Mucosa of stomach (tissue), 1 donor: ENCODE data around the gene RPA3.

Source experiments
- H3K27me3 ChIP-seq: one replicate; pipeline ENCODE4 v1.7.0; 2013; ENCODE audit warnings: mild to moderate bottlenecking, low read length; ENCODE audit not compliant: control insufficient read depth, insufficient read depth
- H3K36me3 ChIP-seq: one replicate; pipeline ENCODE4 v1.7.0; 2013; ENCODE audit warnings: low read length; ENCODE audit not compliant: control insufficient read depth, insufficient read depth
- H3K4me1 ChIP-seq: one replicate; pipeline ENCODE4 v1.7.0; 2013; ENCODE audit warnings: mild to moderate bottlenecking, low read length; ENCODE audit not compliant: control insufficient read depth, insufficient read depth
- H3K4me3 ChIP-seq: one replicate; pipeline ENCODE4 v1.7.0; 2013; ENCODE audit warnings: low read length
- H3K9ac ChIP-seq: one replicate; pipeline ENCODE4 v1.7.0; 2013; ENCODE audit warnings: mild to moderate bottlenecking, low read length, moderate library complexity
- H3K9me3 ChIP-seq: one replicate; pipeline ENCODE4 v1.7.0; 2013; ENCODE audit warnings: mild to moderate bottlenecking, low read length, moderate library complexity; ENCODE audit not compliant: control insufficient read depth
- donor health status: Pancreatic carcinoma.

Gene RPA3

DNA sequence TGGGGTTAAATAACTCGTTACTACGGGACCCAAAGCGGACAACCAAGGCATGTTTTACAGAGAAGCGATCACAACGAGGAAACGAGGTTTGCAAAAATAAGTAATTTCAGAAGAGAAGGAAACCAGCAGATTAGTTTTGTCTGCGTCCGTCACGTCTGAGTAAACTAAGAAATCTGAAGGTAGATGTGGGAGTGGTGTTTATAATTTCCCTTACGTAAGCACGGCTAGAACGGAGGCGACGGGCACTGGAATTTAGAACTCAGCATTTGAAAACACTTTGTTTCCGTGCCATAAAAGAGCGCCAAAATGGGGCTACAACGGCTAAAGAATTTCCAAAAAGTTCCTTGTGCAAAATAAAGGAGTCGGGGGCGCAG, 78.6 kb downstream of the RPA3 start:
- H3K4me1 ChIP-seq: peaks cover 5% of the 10 kb centered on the region
- peak overlapping the region; percentile 62 for H3K4me3 ChIP-seq
- H3K36me3 ChIP-seq: no peaks in the 10 kb centered on the region
- H3K9me3 ChIP-seq: no peaks in the 10 kb centered on the region
- no peaks in the 10 kb centered on the region for H3K27me3 ChIP-seq
- H3K9ac ChIP-seq: peak overlapping the region; percentile 74

DNA sequence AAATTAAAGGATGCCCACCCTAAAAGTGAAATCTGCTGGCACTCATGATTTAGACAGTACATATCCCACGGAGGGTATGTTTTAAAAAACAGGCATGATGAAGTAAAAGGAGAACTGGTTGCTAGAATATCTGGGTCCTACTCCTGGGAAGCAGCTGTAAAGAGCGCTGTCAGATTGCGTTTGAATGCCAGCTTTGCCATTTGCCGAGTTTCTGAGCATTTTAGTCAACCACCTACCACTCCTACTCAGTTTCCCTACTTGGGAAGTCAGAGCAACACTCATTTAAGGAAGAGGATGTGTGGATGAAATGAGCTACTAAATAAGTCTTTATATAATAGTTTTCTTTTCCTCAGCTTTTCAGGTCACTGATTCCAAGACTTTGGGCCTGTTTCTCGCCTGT, 79.0 kb downstream of the RPA3 start:
- H3K4me1 ChIP-seq: peaks cover 5% of the 10 kb centered on the region
- no peaks in the 10 kb centered on the region for H3K36me3 ChIP-seq
- peak overlapping the region; percentile 74 for H3K9ac ChIP-seq
- H3K27me3 ChIP-seq: no peaks in the 10 kb centered on the region
- H3K4me3 ChIP-seq: peak overlapping the region; percentile 62
- H3K9me3 ChIP-seq: no peaks in the 10 kb centered on the region

- no peaks in the 10 kb centered on the region for H3K27me3 ChIP-seq
- H3K4me3 ChIP-seq: no peak overlapping the region
- no peaks in the 10 kb centered on the region for H3K9me3 ChIP-seq
- no peaks in the 10 kb centered on the region for H3K36me3 ChIP-seq
- H3K4me1 ChIP-seq: no peaks in the 10 kb centered on the region
- H3K9ac ChIP-seq: no peak overlapping the region
Observed at GRCh38 chr7:7630626-7631329, 87.6 kb downstream of the RPA3 start.

GRCh38 chr7:7628476-7628875, 89.9 kb downstream of the RPA3 start:
- Histone ChIP-seq H3K9me3 (no peaks in the 10 kb centered on the region), H3K4me1 (no peaks in the 10 kb centered on the region), H3K4me3 (no peak overlapping the region), H3K9ac (no peak overlapping the region), H3K27me3 (no peaks in the 10 kb centered on the region), H3K36me3 (no peaks in the 10 kb centered on the region)

GRCh38 chr7:7620644-7621210, 97.7 kb downstream of the RPA3 start:
- Histone ChIP-seq H3K27me3 (no peaks in the 10 kb centered on the region), H3K4me3 (no peak overlapping the region), H3K9me3 (no peaks in the 10 kb centered on the region), H3K9ac (no peak overlapping the region), H3K4me1 (no peaks in the 10 kb centered on the region), H3K36me3 (no peaks in the 10 kb centered on the region)

DNA sequence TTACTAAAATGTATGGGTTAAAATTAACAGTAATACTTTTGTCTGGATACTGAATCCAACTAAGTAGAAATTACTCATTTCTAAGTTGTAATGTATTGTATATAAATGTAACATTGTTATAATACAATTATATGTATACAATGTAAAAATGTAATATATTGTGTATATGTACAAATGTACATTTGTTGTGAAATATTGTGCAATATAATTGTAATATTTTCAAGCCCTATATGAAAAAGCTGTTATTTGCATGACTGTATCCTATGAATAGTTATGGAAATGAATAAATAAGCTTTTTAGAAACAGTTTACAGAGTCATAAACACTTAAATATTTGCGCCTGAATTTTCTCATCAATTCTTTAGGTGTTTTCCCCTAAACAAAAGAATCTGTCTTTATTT, 98.2 kb downstream of the RPA3 start:
- Histone ChIP-seq H3K4me3 (no peak overlapping the region), H3K9me3 (no peaks in the 10 kb centered on the region), H3K27me3 (no peaks in the 10 kb centered on the region), H3K4me1 (no peaks in the 10 kb centered on the region), H3K9ac (no peak overlapping the region), H3K36me3 (no peaks in the 10 kb centered on the region)

GRCh38 chr7:7618410-7618809, 100.0 kb downstream of the RPA3 start:
- Histone ChIP-seq H3K36me3 (no peaks in the 10 kb centered on the region), H3K4me1 (no peaks in the 10 kb centered on the region), H3K9me3 (no peaks in the 10 kb centered on the region), H3K4me3 (no peak overlapping the region), H3K9ac (no peak overlapping the region), H3K27me3 (no peaks in the 10 kb centered on the region)

- Histone ChIP-seq H3K4me3 (no peak overlapping the region), H3K4me1 (no peaks in the 10 kb centered on the region), H3K36me3 (no peaks in the 10 kb centered on the region), H3K9ac (no peak overlapping the region), H3K9me3 (no peaks in the 10 kb centered on the region), H3K27me3 (no peaks in the 10 kb centered on the region)
Observed at GRCh38 chr7:7617550-7617949, 100.9 kb downstream of the RPA3 start.

DNA sequence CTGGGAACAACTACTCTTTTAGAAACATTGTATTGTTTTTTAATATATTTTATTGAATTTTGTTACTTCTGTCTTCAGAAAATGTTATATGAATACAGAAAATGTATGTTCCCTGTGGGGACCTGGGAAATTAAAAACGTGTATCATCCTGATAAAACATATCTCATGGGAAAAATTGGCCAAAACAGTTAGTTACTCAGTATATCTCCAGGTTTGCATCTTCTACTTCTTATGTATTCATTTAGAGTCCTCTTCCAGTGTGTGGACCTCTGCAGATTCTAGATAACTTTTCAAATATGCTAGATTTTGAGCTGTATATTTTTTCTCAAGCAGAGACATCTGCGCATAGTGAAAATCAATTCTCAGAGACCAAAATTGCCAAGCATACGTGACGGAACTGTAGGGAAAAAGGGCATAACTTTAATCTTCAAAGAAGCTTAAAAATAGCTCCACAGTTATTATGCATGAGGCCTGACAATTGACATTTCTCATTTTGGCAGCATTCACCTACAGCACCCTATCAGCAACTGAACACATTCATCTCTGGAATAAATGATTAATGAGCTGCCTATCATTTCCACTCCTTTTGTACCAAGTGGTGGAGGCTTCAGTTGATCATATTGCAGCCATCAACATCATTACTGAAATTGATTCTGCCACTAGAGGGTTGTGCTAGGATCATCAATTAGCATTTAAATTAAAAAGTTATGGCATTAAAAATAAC, 104.2 kb downstream of the RPA3 start:
- Histone ChIP-seq H3K4me3 (no peak overlapping the region), H3K4me1 (no peaks in the 10 kb centered on the region), H3K9ac (no peak overlapping the region), H3K27me3 (no peaks in the 10 kb centered on the region), H3K36me3 (no peaks in the 10 kb centered on the region), H3K9me3 (no peaks in the 10 kb centered on the region)

- Histone ChIP-seq H3K36me3 (no peaks in the 10 kb centered on the region), H3K4me3 (no peak overlapping the region), H3K9ac (no peak overlapping the region), H3K9me3 (no peaks in the 10 kb centered on the region), H3K27me3 (no peaks in the 10 kb centered on the region), H3K4me1 (no peaks in the 10 kb centered on the region)
Observed at GRCh38 chr7:7613210-7613609, 105.2 kb downstream of the RPA3 start.

- Histone ChIP-seq H3K9me3 (no peaks in the 10 kb centered on the region), H3K9ac (no peak overlapping the region), H3K36me3 (no peaks in the 10 kb centered on the region), H3K4me1 (no peaks in the 10 kb centered on the region), H3K27me3 (no peaks in the 10 kb centered on the region), H3K4me3 (no peak overlapping the region)
Observed at GRCh38 chr7:7612519-7612918, 105.9 kb downstream of the RPA3 start.

- no peaks in the 10 kb centered on the region for H3K27me3 ChIP-seq
- H3K4me1 ChIP-seq: no peaks in the 10 kb centered on the region
- H3K4me3 ChIP-seq: no peak overlapping the region
- no peaks in the 10 kb centered on the region for H3K36me3 ChIP-seq
- no peaks in the 10 kb centered on the region for H3K9me3 ChIP-seq
- no peak overlapping the region for H3K9ac ChIP-seq
Observed at GRCh38 chr7:7609330-7609729, 109.1 kb downstream of the RPA3 start.
